Kidney glomerular epithelial cell (primary cell): ENCODE data around the gene ERBIN.
"Not testable (repeated sequence)": the region's sequence is repeated elsewhere in the genome, so short reads cannot be mapped to it uniquely, and the experiment has no call there.

Experiments
- DNase-seq: peaks from one replicate; lab custom pipeline; 2025; lab: John Stamatoyannopoulos, UW

The ERBIN gene

DNA sequence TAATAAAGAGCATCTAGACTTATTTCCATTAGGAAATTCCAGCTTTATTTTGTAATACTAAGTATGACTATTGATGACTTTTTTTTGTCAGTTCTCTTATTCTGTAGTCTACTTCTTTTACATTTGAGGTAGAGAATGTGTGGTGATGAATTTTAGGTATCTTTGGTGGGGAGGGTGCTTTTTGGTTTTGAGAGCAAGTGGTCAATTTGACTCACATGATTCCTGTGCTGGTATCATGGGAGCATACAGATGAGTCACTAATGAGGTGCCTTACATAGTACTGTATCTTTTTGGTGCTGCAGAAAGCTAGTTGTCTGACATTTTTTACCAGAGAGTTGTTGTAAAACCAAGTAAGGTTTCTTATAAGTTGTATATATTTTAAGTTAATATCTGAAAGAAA is 35.3 kb downstream of the ERBIN start:
- DNase-seq = no peak

DNA sequence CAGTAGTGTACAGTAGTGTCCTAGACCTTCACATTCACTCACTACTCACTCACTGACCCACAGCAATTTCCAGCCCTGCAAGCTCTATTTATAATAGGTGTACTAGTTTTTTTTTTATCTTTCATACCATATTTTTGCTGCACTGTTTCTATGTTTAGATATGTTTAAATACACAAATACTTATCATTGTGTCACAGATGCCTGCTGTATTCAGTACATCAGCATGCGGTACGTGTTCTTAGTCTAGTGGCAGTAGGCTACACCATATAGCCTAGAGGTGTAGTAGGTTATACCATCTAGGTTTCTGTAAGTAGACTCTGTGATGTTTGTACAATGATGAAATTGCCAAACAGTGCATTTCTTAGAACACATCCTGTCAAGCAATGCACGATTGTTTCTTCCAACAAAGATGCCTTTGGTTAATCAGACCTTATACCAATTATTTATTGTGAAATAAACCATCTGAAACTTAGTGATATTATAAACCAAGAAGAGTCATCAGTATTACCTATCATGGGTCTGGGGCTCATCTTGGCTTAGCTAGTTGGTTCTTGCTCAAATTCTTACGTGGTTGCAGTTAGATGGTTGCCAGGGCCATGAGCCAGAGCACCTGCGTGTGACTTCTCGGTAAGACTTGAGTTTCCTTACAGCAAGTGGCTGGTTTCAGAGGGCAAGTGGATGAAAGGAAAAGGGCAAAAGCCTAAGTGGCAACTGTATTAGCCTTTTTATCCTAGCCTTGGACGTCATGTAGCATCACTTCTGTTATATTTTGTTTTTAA is 41.1 kb downstream of the ERBIN start:
- DNase-seq = no peak

GRCh38 chr5:65969539-65970393 is 43.4 kb downstream of the ERBIN start:
- DNase-seq = no peak

- DNase-seq = no peak
Observed at GRCh38 chr5:65970481-65971367, 44.3 kb downstream of the ERBIN start.

- no peak for DNase-seq
Observed at GRCh38 chr5:65971643-65972042, 45.3 kb downstream of the ERBIN start.

- not testable (repeated sequence) for DNase-seq
Observed at GRCh38 chr5:65972896-65973295, 46.5 kb downstream of the ERBIN start.

GRCh38 chr5:65978251-65978650 is 51.9 kb downstream of the ERBIN start:
- DNase-seq = no peak

GRCh38 chr5:65981548-65981947 is 55.2 kb downstream of the ERBIN start:
- no peak for DNase-seq

DNA sequence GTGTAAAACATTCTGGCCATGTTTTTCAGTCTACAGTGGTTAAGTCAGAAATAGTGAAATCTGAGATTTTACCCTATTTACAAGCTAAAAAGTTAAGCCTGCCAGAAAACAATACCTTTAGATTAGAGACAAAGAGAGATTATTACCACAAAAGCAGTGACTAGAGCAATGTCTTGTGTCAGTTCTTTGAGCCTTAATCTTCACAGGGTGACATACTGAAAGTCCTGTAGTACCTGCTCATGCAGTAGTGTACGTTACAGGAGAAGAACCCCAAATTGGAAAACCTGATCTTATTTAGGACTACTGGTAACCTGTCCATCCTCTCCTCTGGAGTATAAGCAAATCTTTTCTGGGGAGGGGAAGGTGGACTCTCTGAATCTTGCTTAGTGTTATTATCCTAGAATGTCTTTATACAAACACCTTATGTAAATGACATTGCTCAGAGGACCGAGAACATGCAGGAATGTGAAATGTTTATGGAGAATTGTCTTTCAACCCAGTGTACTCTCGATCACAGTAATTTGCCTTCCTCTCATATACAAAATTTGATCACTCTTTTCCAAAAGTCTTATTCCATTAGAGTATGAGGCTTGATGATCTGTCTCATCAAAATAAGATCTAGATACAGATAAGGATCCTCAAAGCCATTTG is 55.7 kb downstream of the ERBIN start:
- no peak for DNase-seq

DNA sequence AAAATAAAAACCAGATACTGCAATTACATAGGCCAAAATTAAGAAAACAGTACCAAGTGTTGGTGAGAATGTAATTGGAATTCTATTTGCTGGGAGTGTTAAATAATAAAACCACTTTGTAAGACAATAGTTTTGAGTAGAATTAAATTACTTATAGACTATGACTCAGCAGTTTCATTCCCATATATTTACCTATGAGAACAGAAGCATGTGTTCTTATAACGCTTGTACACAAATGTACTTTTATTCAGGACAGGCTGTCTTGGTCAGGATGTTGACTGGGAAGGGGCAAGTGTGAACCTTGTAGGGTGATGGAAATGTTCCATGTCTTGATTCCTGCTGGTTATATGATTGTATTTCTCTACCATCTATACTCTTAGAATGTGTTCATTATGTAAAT is 56.3 kb downstream of the ERBIN start:
- no peak for DNase-seq

DNA sequence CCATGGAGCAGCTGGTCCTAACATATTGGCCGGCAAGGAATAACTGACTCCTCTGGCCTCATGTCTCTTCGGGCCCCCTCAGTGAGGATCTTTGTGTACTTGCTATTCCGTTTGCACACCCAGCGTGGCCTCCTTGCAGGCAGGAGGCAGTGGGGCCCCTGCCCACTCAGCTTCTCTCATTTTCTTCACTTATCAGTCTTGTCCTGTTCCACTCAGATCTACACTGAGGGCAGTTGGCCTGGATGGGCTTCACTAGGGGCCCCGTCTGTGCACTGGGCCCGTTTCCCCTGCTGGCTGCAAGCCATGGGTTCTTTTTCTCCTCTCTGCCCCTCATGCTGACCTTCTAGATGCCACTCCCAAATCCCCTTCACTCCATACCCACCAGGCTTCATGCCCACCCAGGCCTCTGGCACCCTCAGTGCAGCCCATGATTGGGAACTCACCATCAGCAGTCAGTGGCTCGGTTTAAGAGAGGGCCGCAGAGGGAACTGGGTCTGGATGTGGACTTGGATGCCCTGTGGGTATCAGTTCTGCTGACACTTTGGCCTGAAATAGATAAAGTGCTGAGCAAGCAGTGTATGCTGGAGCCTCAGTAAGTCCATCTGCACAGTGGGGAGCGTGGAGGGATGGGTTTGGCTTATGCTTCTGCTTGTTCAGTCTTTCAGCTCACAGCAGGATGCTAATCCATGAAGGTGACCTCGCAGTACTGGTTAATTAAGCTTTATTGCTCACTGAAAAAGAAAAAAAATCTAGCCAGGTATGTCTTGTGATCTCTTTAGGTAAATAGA is 57.9 kb downstream of the ERBIN start:
- DNase-seq = no peak

DNA sequence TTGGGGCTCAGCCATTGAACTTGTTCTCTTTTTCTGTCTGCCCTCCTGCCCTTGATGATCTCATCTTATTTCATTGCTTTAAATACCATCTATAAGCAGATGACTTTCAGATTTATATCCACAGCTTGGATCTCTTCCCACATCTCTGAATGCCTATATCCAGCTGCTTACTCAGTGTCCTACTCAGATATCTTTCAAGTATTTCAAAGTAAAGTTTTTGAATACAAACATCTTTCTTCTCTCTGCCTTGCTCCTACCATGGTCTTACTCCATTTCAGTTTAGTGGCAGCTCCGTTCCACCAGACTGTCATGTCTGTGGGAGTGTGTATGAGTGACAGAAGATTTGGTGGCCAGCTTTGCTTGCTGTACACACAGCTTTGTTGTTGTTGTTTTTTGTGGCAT is 59.7 kb downstream of the ERBIN start:
- DNase-seq = no peak

- no peak for DNase-seq
Observed at GRCh38 chr5:65986796-65987195, 60.4 kb downstream of the ERBIN start.

GRCh38 chr5:65987982-65988381 is 61.6 kb downstream of the ERBIN start:
- no peak for DNase-seq

DNA sequence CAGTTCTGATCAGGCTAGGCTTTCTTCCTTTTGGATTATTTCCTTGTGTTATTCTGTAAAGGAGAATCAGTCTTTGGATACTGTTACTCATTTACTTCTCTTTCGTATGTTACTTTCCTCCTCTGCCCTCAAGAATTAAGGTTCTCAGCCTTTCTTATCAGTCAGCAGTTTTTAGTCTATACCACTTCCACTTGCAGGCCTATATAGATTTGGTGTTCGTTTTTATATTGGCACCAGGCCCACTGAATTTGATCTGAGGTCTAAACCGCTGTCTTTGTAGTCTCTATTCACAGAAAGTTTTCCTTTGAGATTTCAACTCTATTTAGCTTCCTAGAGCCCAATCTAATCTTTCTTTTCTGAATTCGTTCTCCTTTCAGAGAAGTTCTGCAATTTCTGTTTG is 62.8 kb downstream of the ERBIN start:
- no peak for DNase-seq

DNA sequence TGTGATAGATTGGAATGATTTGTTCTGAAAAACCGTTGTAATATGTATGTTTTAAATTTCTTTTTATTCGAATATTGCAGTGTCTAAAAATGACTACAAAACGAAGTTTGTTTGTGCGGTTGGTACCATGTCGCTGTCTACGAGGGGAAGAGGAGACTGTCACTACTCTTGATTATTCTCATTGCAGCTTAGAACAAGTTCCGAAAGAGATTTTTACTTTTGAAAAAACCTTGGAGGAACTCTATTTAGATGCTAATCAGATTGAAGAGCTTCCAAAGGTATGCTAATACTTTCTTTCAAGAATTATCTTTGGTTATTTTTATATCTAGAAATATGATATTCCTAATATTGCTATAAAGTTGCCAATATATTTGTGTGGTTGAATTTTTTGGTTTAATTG is 66.3 kb downstream of the ERBIN start:
- no peak for DNase-seq

- DNase-seq = no peak
Observed at GRCh38 chr5:65994117-65994786, 67.9 kb downstream of the ERBIN start.

DNA sequence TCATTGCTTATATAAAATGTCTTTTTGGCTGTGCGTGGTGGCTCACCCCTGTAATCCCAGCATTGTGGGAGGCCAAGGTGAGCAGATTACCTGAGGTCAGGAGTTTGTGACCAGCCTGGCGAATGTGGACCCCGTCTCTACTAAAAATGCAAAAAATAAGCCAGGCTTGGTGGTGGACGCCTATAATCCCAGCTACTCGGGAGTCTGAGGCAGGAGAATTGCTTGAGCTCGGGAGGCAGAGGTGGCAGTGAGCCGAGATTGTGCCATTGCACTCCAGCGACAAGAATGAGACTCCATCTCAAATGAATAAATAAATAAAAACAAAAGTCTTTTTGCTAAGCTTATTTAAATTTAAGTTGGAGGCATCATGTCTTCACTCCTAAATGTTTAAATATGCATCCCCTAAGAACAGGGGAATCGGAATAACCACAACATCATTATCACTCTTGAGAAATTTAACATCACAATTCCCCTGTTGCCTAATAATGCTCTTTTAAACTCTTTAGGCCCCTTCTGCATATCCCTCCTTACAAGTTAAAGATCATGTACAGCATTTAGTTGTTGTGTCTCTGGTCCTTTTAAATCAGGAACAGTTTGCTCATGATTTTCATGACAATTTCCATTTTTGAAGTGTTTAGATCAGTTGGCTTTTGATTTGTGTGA is 72.8 kb downstream of the ERBIN start:
- no peak for DNase-seq

DNA sequence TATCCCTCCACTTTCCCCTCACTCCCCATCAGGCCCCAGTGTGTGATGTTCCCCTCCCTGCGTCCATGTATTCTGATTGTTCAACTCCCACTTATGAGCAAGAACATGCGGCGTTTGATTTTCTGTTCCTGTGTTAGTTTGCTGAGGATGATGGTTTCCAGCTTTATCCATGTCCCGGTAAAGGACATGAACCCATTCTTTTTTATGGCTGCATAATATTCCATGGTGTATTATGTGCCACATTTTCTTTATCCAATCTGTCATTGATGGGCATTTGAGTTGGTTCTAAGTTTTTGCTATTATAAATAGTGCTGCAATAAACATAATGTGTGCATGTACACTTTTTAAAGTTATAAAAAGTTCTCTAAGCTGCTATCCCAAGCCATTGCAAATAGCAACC is 75.6 kb downstream of the ERBIN start:
- no peak for DNase-seq

GRCh38 chr5:66002415-66002814 is 76.0 kb downstream of the ERBIN start:
- DNase-seq = no peak
